WTC11 (cell line): ENCODE results near the gene UBASH3B.

Experiments
- TF ChIP-seq, protein P1 (sequence below): sonication (generic); formaldehyde crosslinking; IDR thresholded peaks from 2 replicates; pipeline ENCODE4 v1.8.0; 2022; ENCODE audit warnings: mild to moderate bottlenecking, missing genetic modification reagents
- TF ChIP-seq, protein P2 (sequence below): fragments of 200-600 bp; IDR thresholded peaks from 2 replicates; pipeline ENCODE4 v1.8.0; 2022; ENCODE audit warnings: antibody characterized with exemption

DNA sequence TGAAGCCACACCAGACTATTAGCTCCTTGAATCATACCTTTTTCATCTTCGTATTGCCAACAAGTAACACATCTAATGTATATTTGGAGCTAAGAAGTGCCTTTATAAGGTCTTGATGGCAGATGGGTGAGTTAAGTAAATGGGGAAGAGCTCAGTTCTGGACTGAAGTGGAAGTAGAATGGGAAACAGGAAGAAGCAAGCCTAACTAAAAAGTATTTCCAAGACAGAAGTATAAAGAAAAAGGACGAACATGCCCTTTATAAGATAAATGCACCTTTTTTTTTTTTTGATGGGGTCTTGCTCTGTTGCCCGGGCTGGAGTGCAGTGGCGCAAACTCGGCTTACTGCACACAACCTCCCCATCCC is 197.3 kb downstream of the UBASH3B start:
- TF ChIP-seq, protein P1, sequence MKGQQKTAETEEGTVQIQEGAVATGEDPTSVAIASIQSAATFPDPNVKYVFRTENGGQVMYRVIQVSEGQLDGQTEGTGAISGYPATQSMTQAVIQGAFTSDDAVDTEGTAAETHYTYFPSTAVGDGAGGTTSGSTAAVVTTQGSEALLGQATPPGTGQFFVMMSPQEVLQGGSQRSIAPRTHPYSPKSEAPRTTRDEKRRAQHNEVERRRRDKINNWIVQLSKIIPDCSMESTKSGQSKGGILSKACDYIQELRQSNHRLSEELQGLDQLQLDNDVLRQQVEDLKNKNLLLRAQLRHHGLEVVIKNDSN (CRISPR knock-in tag) = no peak
- TF ChIP-seq, protein P2, sequence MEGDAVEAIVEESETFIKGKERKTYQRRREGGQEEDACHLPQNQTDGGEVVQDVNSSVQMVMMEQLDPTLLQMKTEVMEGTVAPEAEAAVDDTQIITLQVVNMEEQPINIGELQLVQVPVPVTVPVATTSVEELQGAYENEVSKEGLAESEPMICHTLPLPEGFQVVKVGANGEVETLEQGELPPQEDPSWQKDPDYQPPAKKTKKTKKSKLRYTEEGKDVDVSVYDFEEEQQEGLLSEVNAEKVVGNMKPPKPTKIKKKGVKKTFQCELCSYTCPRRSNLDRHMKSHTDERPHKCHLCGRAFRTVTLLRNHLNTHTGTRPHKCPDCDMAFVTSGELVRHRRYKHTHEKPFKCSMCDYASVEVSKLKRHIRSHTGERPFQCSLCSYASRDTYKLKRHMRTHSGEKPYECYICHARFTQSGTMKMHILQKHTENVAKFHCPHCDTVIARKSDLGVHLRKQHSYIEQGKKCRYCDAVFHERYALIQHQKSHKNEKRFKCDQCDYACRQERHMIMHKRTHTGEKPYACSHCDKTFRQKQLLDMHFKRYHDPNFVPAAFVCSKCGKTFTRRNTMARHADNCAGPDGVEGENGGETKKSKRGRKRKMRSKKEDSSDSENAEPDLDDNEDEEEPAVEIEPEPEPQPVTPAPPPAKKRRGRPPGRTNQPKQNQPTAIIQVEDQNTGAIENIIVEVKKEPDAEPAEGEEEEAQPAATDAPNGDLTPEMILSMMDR = no peak
